Activated T-cell treated with anti-CD3 and anti-CD28 coated beads, Interleukin-2, amount 50 U/mL, for 72 hours (primary cell): ENCODE measurements around the gene FOXP1. TPM values are rescaled to one million over a fixed set of nuclear protein-coding genes. Genes with fewer than 3 reads are reported as not detected.
A peak's percentile ranks its signal among the peaks of the same experiment; 100 is the strongest.

Experiments used
- ATAC-seq, 2 donors: fragments of 150-1000 bp; cut with Tn5 transposase; replicated peaks in 1 of 2; 2 replicates each; pipeline ENCODE4 v1.10.0; 2021; ENCODE audit warnings: moderate library complexity in 2 of 2, mild to moderate bottlenecking in 1 of 2
- DNase-seq, 2 donors: peaks; one replicate each; pipeline ENCODE4 v3.0.0; 2021 to 2022; ENCODE audit warnings: mixed read lengths in 1 of 2
- H3K27ac Mint-ChIP-seq: one replicate; pipeline ENCODE4 v1.8.0; 2022; ENCODE audit warnings: mild to moderate bottlenecking, moderate library complexity, mixed read lengths
- H3K27me3 Mint-ChIP-seq: one replicate; pipeline ENCODE4 v1.8.0; 2022; ENCODE audit warnings: low read depth, mixed read lengths
- H3K36me3 Mint-ChIP-seq, 2 donors: one replicate each; pipeline ENCODE4 v1.8.0; 2022; ENCODE audit warnings: mixed read lengths in 2 of 2, mild to moderate bottlenecking in 1 of 2; ENCODE audit not compliant: insufficient read depth in 2 of 2
- H3K4me1 Mint-ChIP-seq: one replicate; pipeline ENCODE4 v1.8.0; 2022; ENCODE audit warnings: low read depth, mixed read lengths
- H3K4me3 Mint-ChIP-seq, 2 donors: one replicate each; pipeline ENCODE4 v1.8.0; 2022; ENCODE audit warnings: mild to moderate bottlenecking in 2 of 2, mixed read lengths in 2 of 2, moderate library complexity in 2 of 2
- H3K9me3 Mint-ChIP-seq, 2 donors: one replicate each; pipeline ENCODE4 v1.8.0; 2022; ENCODE audit warnings: mixed read lengths in 2 of 2
- total RNA-seq, 2 donors: library from RNA; stranded (reverse); gene quantifications; one replicate each; pipeline ENCODE4 v1.2.3, GENCODE V29; 2022

FOXP1 gene
- total RNA-seq, 2 donors from 2014 or later, result 124 to 156 TPM

DNA sequence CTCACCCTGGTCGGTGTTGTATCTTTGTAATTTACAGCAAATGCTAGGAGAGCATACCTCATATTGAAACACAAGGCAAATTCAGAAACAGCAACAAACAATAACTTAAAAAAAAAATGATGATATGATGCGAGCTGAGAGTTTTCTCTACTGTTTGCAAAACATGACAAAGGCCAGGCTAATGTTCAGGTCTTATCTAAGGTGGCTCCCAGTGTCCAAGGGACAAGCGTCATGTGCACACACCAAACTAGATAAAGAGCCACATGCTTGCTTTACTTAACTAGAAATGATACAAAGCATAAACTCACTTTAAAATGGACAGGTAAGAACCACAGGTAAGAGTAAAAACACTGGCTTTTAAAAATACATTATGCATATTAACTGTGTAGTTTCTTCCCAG is 375.9 kb downstream of the FOXP1 start:
- ATAC-seq, result no peak
- no peaks in the 10 kb centered on the region for H3K27me3 Mint-ChIP-seq

DNA sequence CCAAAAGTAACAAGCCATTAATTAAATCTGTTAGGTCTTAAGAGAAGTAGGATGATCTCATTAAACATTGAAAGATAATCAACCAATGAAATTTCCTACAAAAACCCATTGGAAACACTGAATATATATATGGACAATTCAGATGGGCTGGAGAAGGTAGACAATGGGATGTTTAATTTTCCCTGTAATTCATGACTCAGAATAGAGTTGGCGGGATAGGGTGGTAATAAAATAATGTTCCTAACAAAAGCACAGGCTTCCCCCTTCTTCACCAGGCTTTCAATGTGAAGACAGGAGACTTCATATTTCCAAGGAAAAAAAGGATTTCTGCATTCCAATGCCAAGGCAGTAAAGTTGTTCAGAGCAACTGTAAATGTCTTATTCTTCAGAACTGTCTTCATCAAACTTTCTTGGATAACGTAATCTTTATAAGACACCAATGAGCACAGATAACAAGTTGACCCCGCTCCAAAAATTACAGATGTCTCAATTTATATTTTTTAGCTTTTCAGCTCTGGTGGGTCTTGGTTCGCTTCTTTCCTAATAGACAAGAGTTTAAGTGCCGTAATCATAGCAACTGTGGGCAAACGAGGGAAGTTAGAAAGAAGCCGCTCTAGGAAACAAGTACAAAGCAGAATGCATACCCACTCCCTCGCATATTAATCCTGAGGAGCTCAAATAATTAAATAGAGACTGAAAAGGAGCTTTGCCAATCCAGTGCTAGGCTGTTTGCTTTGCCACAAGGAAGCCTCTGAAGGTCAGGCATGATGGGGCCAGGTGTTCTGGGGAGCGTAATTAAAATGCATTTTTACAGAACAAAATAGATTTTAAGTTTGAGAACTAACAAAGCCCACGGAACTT is 377.0 kb downstream of the FOXP1 start:
- peaks cover 1 to 4% of the 10 kb centered on the region in 2 donors for H3K36me3 Mint-ChIP-seq

More for the DNA sequence above, 375.9 kb downstream of the FOXP1 start:
- Mint-ChIP-seq H3K4me3 (peak overlapping the region in 1 of 2 donors; percentile 24), H3K36me3 (peaks cover 1 to 4% of the 10 kb centered on the region in 2 donors), H3K27ac (peak overlapping the region; percentile 23), H3K9me3 (peaks cover 0 to 8% of the 10 kb centered on the region in 2 donors), H3K4me1 (peaks cover 97% of the 10 kb centered on the region)
- no peak for DNase-seq

GRCh38 chr3:71203727-71204488 is 379.6 kb downstream of the FOXP1 start:
- Mint-ChIP-seq H3K36me3 (peaks cover 1 to 4% of the 10 kb centered on the region in 2 donors), H3K27me3 (no peaks in the 10 kb centered on the region), H3K9me3 (peaks cover 0 to 4% of the 10 kb centered on the region in 2 donors), H3K4me3 (peak overlapping the region; percentile 3 to 38), H3K27ac (peak overlapping the region; percentile 36), H3K4me1 (peaks cover 87% of the 10 kb centered on the region)
- ATAC-seq (no peak), DNase-seq (no peak)

More for the DNA sequence above, 377.0 kb downstream of the FOXP1 start:
- H3K9me3 Mint-ChIP-seq, result peaks cover 0 to 4% of the 10 kb centered on the region in 2 donors
- no peak overlapping the region for H3K27ac Mint-ChIP-seq
- no peak overlapping the region for H3K4me3 Mint-ChIP-seq
- no peaks in the 10 kb centered on the region for H3K27me3 Mint-ChIP-seq
- ATAC-seq (no peak), DNase-seq (no peak)
- peaks cover 98% of the 10 kb centered on the region for H3K4me1 Mint-ChIP-seq

DNA sequence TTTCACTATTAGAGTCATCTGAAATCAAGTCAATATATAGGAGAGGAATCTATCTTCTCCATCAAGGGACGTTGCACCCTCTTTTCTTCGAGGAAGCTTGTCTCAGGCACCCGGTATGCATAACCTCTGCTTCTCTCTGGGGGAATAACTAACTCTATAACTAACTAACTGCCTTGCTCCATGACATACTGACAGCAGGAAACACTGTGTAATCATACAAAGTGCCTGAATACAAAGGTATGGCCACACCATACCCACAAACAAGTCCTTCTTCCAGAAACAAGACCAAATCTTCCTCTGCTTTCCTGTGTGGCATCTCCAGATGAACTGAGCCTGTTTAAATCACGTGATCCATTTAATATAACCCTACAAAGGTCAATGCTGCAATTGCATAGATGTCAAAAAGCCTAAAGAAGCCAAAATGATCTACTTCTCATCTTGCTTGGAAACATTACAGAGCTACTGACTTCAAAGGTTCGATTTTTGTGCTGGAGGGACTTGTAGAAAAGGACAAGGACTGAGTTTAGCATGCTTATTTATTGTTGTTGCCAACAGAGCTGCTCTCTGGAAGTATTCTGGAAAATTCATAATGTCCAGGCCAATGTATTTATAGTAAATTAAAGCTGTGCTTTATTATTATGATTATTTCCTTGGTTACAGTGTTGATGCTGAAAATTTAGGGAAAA is 380.5 kb downstream of the FOXP1 start:
- Mint-ChIP-seq H3K36me3 (peaks cover 1 to 4% of the 10 kb centered on the region in 2 donors), H3K27ac (no peak overlapping the region), H3K4me1 (peaks cover 78% of the 10 kb centered on the region), H3K4me3 (no peak overlapping the region), H3K27me3 (no peaks in the 10 kb centered on the region), H3K9me3 (peaks cover 0 to 4% of the 10 kb centered on the region in 2 donors)
- DNase-seq, result no peak
- ATAC-seq, result no peak

DNA sequence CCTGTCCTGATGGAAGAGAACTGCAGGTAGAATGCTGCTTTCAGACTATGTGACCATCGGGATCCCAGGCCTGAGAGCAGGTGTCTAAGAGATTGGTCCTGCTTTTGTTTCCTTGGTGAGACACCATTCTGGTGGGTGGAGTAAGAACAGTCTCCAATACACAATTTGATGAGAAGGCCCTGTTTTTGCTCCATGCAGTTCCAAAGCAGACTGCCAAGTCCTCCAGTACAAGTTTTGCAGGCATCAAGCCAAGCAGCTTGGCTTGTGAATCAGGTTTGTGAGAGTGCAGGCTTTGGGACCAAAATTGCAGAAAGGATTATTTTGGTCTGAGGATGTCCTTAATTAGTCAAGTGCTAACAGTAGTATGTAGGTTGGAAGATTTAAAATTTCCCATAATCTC is 381.6 kb downstream of the FOXP1 start:
- H3K9me3 Mint-ChIP-seq, result peaks cover 0 to 4% of the 10 kb centered on the region in 2 donors
- H3K27me3 Mint-ChIP-seq, result no peaks in the 10 kb centered on the region
- H3K4me1 Mint-ChIP-seq, result peaks cover 73% of the 10 kb centered on the region
- H3K27ac Mint-ChIP-seq, result no peak overlapping the region
- H3K4me3 Mint-ChIP-seq, result no peak overlapping the region
- no peak for ATAC-seq
- peaks cover 1 to 7% of the 10 kb centered on the region in 2 donors for H3K36me3 Mint-ChIP-seq
- DNase-seq, result no peak

- DNase-seq (no peak), ATAC-seq (no peak)
- Mint-ChIP-seq H3K27ac (peak overlapping the region; percentile 11), H3K27me3 (no peaks in the 10 kb centered on the region), H3K4me3 (no peak overlapping the region), H3K9me3 (no peaks in the 10 kb centered on the region), H3K4me1 (peaks cover 67% of the 10 kb centered on the region), H3K36me3 (peaks cover 0 to 5% of the 10 kb centered on the region in 2 donors)
Measured at GRCh38 chr3:71197841-71198565, 385.5 kb downstream of the FOXP1 start.

DNA sequence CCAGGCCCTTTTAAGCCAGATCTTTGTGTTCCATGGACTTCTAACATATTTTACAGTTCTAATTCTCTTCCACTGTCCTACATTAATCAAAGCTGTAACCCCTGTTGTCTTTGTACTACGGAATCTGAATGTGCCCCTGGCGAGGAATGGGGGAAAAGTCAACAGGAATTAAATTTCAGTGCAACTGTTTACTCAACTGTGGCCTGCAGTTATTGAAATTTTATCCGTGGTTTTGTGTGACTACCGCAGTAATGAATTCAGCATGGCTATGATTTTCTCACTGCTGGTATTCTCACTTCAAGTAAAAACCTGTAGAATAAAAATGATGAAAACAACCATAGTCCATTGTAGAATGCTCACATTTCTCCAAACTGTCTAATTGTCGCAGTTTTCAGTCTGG is 388.0 kb downstream of the FOXP1 start:
- Mint-ChIP-seq H3K27me3 (no peaks in the 10 kb centered on the region), H3K36me3 (peaks cover 0 to 5% of the 10 kb centered on the region in 2 donors), H3K4me3 (no peak overlapping the region), H3K9me3 (no peaks in the 10 kb centered on the region), H3K4me1 (peaks cover 67% of the 10 kb centered on the region), H3K27ac (peak overlapping the region; percentile 4)
- DNase-seq, result no peak
- no peak for ATAC-seq

DNA sequence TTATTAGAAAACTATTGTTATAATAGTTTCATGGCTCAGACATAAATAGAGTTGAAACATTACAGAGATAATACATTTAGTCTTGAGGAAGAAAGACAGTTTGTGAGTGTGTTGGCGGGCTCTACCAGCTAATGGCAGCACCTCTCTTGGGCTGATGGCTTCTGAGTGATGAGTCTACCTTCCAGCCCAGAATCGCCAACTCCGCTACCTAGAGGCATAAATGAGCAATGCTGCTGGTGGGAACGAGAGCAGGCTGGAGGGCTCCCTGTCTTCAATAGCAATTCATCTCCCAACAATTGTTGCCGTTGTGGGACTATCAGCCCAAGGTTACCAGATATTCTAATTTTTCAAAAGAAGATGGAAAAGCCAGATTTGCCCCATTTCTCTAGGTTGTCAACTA is 388.7 kb downstream of the FOXP1 start:
- no peak overlapping the region for H3K27ac Mint-ChIP-seq
- peaks cover 69% of the 10 kb centered on the region for H3K4me1 Mint-ChIP-seq
- no peak overlapping the region for H3K4me3 Mint-ChIP-seq
- H3K27me3 Mint-ChIP-seq, result no peaks in the 10 kb centered on the region
- H3K9me3 Mint-ChIP-seq, result no peaks in the 10 kb centered on the region
- H3K36me3 Mint-ChIP-seq, result peaks cover 0 to 5% of the 10 kb centered on the region in 2 donors
- no peak for DNase-seq
- no peak for ATAC-seq

DNA sequence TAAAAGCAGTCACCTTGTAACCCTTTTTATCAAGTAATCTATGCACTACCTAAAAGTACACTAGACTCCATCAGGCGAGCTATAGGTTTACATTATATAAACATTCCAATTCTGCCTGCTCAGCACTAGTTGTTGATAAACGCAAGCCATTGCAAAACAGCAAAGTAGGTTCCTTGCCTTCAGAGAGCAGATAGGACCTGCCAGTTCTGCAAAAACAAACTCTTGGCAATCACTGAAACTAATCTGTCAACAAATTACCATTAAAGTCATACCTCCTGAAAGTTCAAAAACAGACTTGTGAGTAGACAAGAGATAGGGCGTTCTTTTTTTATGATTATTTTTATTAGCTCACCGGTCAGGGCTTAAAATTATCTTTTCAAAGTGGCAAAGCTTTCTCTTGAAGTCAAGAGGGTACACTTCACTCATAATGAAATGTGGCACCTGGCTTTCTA is 392.5 kb downstream of the FOXP1 start:
- Mint-ChIP-seq H3K4me3 (peak overlapping the region; percentile 16 to 39), H3K4me1 (peaks cover 99% of the 10 kb centered on the region), H3K36me3 (peaks cover 0 to 1% of the 10 kb centered on the region in 2 donors), H3K27me3 (no peaks in the 10 kb centered on the region), H3K9me3 (no peaks in the 10 kb centered on the region), H3K27ac (peak overlapping the region; percentile 58)
- ATAC-seq (no peak), DNase-seq (no peak)

DNA sequence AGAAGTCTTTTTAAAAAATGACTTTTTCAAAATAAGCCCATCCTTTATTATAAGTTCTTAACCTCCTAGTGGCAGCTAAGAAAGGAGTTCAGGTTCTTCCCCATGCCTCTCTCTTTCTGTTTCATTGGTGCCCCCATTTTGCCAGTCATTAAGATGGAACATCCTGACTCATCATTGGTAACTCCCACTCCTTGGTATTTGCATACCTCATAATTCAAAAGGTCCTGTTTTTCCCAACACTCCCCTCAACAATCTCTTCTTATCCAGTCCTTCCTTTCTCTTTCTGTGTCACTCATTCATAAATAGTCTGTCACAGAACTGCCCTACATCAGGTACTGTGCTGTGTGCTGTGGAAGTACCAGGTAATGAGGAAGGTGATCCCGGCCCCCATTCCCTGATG is 394.0 kb downstream of the FOXP1 start:
- Mint-ChIP-seq H3K4me1 (peaks cover 98% of the 10 kb centered on the region), H3K27me3 (no peaks in the 10 kb centered on the region), H3K36me3 (peaks cover 0 to 3% of the 10 kb centered on the region in 2 donors), H3K9me3 (no peaks in the 10 kb centered on the region), H3K4me3 (peak overlapping the region; percentile 20 to 26), H3K27ac (peak overlapping the region; percentile 18)
- no peak for DNase-seq
- peak; percentile 6 to 23 for ATAC-seq

DNA sequence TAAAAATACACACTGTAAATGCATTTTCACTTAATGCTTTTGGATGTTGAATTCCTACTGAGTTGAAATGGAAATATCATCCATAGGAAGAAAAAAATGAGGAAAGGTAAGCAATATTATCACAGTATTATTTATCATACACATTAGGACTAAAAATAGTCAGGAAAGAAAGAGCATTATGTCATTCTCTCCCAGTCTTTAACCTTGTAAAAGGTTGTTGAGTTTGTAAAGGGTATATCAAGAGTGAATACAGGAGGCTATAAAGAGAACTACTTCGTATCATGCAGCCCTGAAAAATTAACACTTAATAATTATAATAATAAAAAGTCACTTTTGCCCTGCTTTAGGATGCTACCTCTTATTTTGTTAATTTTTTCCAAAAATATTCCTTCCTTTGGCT is 395.8 kb downstream of the FOXP1 start:
- H3K4me1 Mint-ChIP-seq, result peaks cover 90% of the 10 kb centered on the region
- no peaks in the 10 kb centered on the region for H3K9me3 Mint-ChIP-seq
- H3K4me3 Mint-ChIP-seq, result no peak overlapping the region
- H3K36me3 Mint-ChIP-seq, result peaks cover 0 to 1% of the 10 kb centered on the region in 2 donors
- DNase-seq (no peak), ATAC-seq (no peak)
- no peaks in the 10 kb centered on the region for H3K27me3 Mint-ChIP-seq
- no peak overlapping the region for H3K27ac Mint-ChIP-seq

DNA sequence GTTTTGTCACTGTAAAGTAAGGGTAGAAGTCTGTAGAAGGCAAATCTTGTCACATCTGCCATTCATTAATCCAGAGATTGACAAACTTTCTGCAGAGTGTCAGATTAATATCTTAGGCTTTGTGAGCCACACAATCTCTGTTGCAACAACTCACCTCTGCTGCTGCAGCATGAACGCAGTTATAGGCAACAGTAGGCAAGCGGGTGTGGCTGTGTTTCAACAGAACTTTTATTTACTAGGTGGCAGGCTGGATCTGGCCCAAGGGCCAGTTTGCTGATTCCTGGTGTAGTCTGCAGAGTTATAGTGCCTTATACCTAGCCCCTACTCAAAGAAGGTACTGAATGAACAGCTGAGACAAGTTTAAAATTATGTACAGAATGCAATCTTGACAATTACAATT is 396.7 kb downstream of the FOXP1 start:
- peaks cover 0 to 1% of the 10 kb centered on the region in 2 donors for H3K36me3 Mint-ChIP-seq
- no peak overlapping the region for H3K4me3 Mint-ChIP-seq
- peaks cover 81% of the 10 kb centered on the region for H3K4me1 Mint-ChIP-seq
- no peak overlapping the region for H3K27ac Mint-ChIP-seq
- no peaks in the 10 kb centered on the region for H3K9me3 Mint-ChIP-seq
- no peaks in the 10 kb centered on the region for H3K27me3 Mint-ChIP-seq
- ATAC-seq (no peak), DNase-seq (no peak)
